ENCODE measurements around the gene MRPL9. TPM values are rescaled to one million over a fixed set of nuclear protein-coding genes. Genes with fewer than 3 reads are reported as not detected.

The MRPL9 gene
- total and polyA plus RNA-seq, 2 experiments from 2014 or later, result 89.0 to 126 TPM

DNA sequence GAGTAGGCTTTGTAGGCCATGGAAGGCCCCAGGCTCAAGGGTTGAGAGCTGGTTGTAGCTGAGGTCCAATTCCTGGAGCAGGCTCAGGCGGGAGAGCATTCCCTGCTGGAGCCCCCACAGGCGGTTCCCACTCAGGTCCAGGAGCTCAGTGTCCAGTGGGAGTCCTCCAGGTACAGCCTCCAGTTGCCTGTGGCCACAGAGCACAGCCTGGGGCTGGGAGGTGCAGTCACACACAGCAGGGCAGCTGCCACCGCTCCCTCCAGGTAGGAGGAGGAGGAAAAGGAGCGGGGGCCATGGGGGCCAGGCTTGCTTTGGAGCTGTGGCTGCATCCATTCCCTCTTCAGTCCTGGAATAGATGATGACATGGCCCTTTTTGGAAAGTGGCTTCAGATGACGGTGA lies 39.1 kb upstream of the MRPL9 start:
- Histone ChIP-seq H2AFZ (no peak overlapping the region), H3K4me3 (no peak overlapping the region), H3K9me2 (ENCODE audit: insufficient read depth) (no peaks in the 10 kb centered on the region), H3K27me3 (ENCODE audit: insufficient read depth) (no peaks in the 10 kb centered on the region), H3K27ac (ENCODE audit: low read depth) (no peak overlapping the region), H4K20me1 (replicated peaks; ENCODE audit: insufficient read depth) (0 out of 2 replicates have a peak, but pooled peaks cover 2% of the 10 kb centered on the region), H3K4me1 (ENCODE audit: insufficient read depth) (0 out of 2 replicates have a peak, but pooled peaks cover 3% of the 10 kb centered on the region), H3K79me2 (replicated peaks; ENCODE audit: insufficient read depth) (no peaks in the 10 kb centered on the region), H3F3A (replicated peaks; ENCODE audit: low read depth) (no peaks in the 10 kb centered on the region), H3K4me2 (no peak overlapping the region), H3K36me3 (ENCODE audit: insufficient read depth) (no peaks in the 10 kb centered on the region)
- Mint-ChIP-seq H3K9me3 (no peaks in the 10 kb centered on the region), H3K4me1 (peaks cover 14% of the 10 kb centered on the region), H3K4me3 (no peak overlapping the region), H3K36me3 (ENCODE audit: low read depth) (no peaks in the 10 kb centered on the region), H3K27ac (no peak overlapping the region), H3K27me3 (ENCODE audit: insufficient read depth, low read depth, poor library complexity) (no peaks in the 10 kb centered on the region)
- no peak for DNase-seq (ENCODE audit: low spot score)
- TF ChIP-seq, protein P1, sequence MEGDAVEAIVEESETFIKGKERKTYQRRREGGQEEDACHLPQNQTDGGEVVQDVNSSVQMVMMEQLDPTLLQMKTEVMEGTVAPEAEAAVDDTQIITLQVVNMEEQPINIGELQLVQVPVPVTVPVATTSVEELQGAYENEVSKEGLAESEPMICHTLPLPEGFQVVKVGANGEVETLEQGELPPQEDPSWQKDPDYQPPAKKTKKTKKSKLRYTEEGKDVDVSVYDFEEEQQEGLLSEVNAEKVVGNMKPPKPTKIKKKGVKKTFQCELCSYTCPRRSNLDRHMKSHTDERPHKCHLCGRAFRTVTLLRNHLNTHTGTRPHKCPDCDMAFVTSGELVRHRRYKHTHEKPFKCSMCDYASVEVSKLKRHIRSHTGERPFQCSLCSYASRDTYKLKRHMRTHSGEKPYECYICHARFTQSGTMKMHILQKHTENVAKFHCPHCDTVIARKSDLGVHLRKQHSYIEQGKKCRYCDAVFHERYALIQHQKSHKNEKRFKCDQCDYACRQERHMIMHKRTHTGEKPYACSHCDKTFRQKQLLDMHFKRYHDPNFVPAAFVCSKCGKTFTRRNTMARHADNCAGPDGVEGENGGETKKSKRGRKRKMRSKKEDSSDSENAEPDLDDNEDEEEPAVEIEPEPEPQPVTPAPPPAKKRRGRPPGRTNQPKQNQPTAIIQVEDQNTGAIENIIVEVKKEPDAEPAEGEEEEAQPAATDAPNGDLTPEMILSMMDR (conservative IDR thresholded peaks at IDR 0.05; ENCODE audit: low read depth in 2 of 2), result no peak
- TF ChIP-seq JUNB (IDR thresholded peaks at IDR 0.05; ENCODE audit: unreplicated experiment) (no peak), NANOG (IDR thresholded peaks at IDR 0.05; ENCODE audit: borderline replicate concordance) (no peak), STAT1 (IDR thresholded peaks at IDR 0.05; ENCODE audit: unreplicated experiment) (no peak), EZH2 (IDR thresholded peaks at IDR 0.05; ENCODE audit: low read depth, unreplicated experiment) (no peak), EZH2phosphoT487 (IDR thresholded peaks at IDR 0.05; ENCODE audit: unreplicated experiment) (no peak), POLR2AphosphoS5 (IDR thresholded peaks at IDR 0.05; ENCODE audit: low read depth) (no peak), ZNF114 (CRISPR knock-in tag; IDR thresholded peaks at IDR 0.05) (no peak), CREB1 (CRISPR knock-in tag; IDR thresholded peaks at IDR 0.05; ENCODE audit: low read depth) (no peak), ZNF331 (CRISPR knock-in tag; IDR thresholded peaks at IDR 0.05; ENCODE audit: low read depth) (no peak)
- TF ChIP-seq, protein P2, sequence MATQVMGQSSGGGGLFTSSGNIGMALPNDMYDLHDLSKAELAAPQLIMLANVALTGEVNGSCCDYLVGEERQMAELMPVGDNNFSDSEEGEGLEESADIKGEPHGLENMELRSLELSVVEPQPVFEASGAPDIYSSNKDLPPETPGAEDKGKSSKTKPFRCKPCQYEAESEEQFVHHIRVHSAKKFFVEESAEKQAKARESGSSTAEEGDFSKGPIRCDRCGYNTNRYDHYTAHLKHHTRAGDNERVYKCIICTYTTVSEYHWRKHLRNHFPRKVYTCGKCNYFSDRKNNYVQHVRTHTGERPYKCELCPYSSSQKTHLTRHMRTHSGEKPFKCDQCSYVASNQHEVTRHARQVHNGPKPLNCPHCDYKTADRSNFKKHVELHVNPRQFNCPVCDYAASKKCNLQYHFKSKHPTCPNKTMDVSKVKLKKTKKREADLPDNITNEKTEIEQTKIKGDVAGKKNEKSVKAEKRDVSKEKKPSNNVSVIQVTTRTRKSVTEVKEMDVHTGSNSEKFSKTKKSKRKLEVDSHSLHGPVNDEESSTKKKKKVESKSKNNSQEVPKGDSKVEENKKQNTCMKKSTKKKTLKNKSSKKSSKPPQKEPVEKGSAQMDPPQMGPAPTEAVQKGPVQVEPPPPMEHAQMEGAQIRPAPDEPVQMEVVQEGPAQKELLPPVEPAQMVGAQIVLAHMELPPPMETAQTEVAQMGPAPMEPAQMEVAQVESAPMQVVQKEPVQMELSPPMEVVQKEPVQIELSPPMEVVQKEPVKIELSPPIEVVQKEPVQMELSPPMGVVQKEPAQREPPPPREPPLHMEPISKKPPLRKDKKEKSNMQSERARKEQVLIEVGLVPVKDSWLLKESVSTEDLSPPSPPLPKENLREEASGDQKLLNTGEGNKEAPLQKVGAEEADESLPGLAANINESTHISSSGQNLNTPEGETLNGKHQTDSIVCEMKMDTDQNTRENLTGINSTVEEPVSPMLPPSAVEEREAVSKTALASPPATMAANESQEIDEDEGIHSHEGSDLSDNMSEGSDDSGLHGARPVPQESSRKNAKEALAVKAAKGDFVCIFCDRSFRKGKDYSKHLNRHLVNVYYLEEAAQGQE (IDR thresholded peaks at IDR 0.05; ENCODE audit: unreplicated experiment), result no peak
- TF ChIP-seq, protein P3, sequence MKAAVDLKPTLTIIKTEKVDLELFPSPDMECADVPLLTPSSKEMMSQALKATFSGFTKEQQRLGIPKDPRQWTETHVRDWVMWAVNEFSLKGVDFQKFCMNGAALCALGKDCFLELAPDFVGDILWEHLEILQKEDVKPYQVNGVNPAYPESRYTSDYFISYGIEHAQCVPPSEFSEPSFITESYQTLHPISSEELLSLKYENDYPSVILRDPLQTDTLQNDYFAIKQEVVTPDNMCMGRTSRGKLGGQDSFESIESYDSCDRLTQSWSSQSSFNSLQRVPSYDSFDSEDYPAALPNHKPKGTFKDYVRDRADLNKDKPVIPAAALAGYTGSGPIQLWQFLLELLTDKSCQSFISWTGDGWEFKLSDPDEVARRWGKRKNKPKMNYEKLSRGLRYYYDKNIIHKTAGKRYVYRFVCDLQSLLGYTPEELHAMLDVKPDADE (IDR thresholded peaks at IDR 0.05), result no peak
- TF ChIP-seq, protein P4, sequence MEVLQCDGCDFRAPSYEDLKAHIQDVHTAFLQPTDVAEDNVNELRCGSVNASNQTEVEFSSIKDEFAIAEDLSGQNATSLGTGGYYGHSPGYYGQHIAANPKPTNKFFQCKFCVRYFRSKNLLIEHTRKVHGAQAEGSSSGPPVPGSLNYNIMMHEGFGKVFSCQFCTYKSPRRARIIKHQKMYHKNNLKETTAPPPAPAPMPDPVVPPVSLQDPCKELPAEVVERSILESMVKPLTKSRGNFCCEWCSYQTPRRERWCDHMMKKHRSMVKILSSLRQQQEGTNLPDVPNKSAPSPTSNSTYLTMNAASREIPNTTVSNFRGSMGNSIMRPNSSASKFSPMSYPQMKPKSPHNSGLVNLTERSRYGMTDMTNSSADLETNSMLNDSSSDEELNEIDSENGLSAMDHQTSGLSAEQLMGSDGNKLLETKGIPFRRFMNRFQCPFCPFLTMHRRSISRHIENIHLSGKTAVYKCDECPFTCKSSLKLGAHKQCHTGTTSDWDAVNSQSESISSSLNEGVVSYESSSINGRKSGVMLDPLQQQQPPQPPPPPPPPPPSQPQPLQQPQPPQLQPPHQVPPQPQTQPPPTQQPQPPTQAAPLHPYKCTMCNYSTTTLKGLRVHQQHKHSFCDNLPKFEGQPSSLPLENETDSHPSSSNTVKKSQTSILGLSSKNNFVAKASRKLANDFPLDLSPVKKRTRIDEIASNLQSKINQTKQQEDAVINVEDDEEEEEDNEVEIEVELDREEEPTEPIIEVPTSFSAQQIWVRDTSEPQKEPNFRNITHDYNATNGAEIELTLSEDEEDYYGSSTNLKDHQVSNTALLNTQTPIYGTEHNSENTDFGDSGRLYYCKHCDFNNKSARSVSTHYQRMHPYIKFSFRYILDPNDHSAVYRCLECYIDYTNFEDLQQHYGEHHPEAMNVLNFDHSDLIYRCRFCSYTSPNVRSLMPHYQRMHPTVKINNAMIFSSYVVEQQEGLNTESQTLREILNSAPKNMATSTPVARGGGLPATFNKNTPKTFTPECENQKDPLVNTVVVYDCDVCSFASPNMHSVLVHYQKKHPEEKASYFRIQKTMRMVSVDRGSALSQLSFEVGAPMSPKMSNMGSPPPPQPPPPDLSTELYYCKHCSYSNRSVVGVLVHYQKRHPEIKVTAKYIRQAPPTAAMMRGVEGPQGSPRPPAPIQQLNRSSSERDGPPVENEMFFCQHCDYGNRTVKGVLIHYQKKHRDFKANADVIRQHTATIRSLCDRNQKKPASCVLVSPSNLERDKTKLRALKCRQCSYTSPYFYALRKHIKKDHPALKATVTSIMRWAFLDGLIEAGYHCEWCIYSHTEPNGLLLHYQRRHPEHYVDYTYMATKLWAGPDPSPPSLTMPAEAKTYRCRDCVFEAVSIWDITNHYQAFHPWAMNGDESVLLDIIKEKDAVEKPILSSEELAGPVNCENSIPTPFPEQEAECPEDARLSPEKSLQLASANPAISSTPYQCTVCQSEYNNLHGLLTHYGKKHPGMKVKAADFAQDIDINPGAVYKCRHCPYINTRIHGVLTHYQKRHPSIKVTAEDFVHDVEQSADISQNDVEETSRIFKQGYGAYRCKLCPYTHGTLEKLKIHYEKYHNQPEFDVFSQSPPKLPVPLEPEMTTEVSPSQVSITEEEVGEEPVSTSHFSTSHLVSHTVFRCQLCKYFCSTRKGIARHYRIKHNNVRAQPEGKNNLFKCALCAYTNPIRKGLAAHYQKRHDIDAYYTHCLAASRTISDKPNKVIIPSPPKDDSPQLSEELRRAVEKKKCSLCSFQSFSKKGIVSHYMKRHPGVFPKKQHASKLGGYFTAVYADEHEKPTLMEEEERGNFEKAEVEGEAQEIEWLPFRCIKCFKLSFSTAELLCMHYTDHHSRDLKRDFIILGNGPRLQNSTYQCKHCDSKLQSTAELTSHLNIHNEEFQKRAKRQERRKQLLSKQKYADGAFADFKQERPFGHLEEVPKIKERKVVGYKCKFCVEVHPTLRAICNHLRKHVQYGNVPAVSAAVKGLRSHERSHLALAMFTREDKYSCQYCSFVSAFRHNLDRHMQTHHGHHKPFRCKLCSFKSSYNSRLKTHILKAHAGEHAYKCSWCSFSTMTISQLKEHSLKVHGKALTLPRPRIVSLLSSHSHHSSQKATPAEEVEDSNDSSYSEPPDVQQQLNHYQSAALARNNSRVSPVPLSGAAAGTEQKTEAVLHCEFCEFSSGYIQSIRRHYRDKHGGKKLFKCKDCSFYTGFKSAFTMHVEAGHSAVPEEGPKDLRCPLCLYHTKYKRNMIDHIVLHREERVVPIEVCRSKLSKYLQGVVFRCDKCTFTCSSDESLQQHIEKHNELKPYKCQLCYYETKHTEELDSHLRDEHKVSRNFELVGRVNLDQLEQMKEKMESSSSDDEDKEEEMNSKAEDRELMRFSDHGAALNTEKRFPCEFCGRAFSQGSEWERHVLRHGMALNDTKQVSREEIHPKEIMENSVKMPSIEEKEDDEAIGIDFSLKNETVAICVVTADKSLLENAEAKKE (CRISPR knock-in tag; IDR thresholded peaks at IDR 0.05), result no peak
- ATAC-seq, result no peak
